ENCODE results near the gene AMACR. TPM values are rescaled to one million over a fixed set of nuclear protein-coding genes. Genes with fewer than 3 reads are reported as not detected.

Gene AMACR
- total RNA-seq, 1 experiment from 2014 or later = 20.6 TPM

DNA sequence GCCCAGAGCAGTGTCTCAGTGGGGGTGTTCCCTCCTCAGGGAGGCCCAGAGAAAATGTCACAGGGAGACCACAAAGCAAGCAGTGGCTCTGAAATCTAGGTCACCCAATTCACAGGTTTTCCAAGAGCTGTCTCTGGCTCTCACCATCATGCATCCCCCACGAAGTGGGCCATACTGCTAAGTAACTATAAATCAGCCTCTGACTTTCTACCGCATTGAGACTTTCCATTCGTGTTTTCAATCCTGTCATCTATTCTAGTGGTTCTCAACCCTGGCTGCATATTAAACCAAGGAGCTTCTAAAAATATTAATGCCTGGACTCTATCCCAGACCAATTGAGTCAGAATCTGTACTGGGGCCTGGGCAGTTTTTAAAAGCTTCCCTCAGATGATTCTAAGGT, 37.2 kb upstream of the AMACR start:
- in situ Hi-C loops (cut with HindIII; ENCODE audit: low pct_unique_long_range_greater_than_20kb, low sequenced_read_pairs) = no loop called here
- Histone ChIP-seq H3K27ac (ENCODE audit: low read length) (no peak overlapping the region), H3K4me3 (ENCODE audit: low read depth in 2 of 2, low read length in 2 of 2) (no peak overlapping the region), H3K36me3 (ENCODE audit: control insufficient read depth, insufficient read depth, low read length) (no peaks in the 10 kb centered on the region), H3K27me3 (ENCODE audit: control insufficient read depth, insufficient read depth, low read length) (no peaks in the 10 kb centered on the region), H3K4me1 (ENCODE audit: control insufficient read depth, insufficient read depth, low read length) (no peaks in the 10 kb centered on the region), H3K9me3 (ENCODE audit: control insufficient read depth, insufficient read depth, low read depth, low read length) (no peaks in the 10 kb centered on the region)
- TF ChIP-seq POLR2AphosphoS5 (IDR thresholded peaks at IDR 0.05; ENCODE audit: low read depth, low read length) (no peak), SIN3A (IDR thresholded peaks at IDR 0.05; ENCODE audit: borderline replicate concordance, insufficient read depth, low read depth, low read length) (no peak), TCF7L2 (IDR thresholded peaks at IDR 0.05; ENCODE audit: low read depth, low read length) (no peak)
- TF ChIP-seq, protein P1, sequence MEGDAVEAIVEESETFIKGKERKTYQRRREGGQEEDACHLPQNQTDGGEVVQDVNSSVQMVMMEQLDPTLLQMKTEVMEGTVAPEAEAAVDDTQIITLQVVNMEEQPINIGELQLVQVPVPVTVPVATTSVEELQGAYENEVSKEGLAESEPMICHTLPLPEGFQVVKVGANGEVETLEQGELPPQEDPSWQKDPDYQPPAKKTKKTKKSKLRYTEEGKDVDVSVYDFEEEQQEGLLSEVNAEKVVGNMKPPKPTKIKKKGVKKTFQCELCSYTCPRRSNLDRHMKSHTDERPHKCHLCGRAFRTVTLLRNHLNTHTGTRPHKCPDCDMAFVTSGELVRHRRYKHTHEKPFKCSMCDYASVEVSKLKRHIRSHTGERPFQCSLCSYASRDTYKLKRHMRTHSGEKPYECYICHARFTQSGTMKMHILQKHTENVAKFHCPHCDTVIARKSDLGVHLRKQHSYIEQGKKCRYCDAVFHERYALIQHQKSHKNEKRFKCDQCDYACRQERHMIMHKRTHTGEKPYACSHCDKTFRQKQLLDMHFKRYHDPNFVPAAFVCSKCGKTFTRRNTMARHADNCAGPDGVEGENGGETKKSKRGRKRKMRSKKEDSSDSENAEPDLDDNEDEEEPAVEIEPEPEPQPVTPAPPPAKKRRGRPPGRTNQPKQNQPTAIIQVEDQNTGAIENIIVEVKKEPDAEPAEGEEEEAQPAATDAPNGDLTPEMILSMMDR (IDR thresholded peaks at IDR 0.05) = no peak
- TF ChIP-seq, protein P2, sequence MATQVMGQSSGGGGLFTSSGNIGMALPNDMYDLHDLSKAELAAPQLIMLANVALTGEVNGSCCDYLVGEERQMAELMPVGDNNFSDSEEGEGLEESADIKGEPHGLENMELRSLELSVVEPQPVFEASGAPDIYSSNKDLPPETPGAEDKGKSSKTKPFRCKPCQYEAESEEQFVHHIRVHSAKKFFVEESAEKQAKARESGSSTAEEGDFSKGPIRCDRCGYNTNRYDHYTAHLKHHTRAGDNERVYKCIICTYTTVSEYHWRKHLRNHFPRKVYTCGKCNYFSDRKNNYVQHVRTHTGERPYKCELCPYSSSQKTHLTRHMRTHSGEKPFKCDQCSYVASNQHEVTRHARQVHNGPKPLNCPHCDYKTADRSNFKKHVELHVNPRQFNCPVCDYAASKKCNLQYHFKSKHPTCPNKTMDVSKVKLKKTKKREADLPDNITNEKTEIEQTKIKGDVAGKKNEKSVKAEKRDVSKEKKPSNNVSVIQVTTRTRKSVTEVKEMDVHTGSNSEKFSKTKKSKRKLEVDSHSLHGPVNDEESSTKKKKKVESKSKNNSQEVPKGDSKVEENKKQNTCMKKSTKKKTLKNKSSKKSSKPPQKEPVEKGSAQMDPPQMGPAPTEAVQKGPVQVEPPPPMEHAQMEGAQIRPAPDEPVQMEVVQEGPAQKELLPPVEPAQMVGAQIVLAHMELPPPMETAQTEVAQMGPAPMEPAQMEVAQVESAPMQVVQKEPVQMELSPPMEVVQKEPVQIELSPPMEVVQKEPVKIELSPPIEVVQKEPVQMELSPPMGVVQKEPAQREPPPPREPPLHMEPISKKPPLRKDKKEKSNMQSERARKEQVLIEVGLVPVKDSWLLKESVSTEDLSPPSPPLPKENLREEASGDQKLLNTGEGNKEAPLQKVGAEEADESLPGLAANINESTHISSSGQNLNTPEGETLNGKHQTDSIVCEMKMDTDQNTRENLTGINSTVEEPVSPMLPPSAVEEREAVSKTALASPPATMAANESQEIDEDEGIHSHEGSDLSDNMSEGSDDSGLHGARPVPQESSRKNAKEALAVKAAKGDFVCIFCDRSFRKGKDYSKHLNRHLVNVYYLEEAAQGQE (IDR thresholded peaks at IDR 0.05; ENCODE audit: insufficient read depth in 1 of 2, low read depth in 2 of 2, low read length in 1 of 2) = no peak
- DNase-seq (ENCODE audit: low read depth, low spot score) = no peak
- BruUV-seq (replicated peaks) = no TSS peak
- POLR2A ChIA-PET = no interaction called here
- CTCF ChIA-PET = no interaction called here
- ATAC-seq = no peak
- intact Hi-C loops (cut with micrococcal nuclease; ENCODE audit: unreplicated experiment) = no loop called here

DNA sequence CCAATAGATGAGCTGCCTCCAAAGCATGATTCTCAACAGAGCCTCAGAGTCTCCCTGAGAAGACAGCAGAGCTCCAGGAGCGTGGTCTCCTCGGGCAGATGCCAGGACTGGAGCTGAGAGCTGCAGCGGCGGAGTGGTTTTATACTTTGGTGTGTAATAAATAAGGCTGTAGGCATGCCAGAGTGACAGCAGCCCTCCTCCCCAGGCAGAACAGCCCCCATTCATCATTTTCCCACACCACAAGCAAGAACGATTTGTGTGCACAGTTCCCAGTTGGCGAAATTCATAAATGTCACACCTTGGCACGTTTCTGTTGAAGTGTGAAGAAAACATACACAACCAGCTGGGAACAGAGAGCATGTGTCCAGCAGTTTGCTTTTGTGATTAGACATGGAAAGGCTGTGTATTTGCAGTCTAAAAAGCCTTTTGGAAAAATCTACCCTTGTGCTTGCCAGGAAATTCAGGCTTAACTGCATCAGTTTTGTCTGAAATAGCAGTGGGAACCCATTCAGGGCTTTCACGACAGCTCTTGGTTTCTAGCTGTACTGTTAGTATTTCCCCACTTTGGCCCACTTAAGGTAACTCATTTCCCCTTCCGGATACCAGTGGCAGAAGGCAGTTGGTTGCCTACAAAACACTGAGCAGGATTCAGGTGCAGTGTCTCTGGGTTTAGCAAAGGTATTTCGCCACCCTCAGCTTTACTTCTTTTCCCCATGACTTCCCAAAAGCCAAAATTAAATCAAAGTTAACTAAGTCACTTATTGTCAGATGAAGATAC, 35.4 kb upstream of the AMACR start, which contains the start of gene C1QTNF3:
Gene C1QTNF3, minus strand, starts transcription at position 115 of the 778 bp plus-strand sequence. Its CDS starts 88 bp downstream, at position 27.
- DNase-seq (ENCODE audit: low read depth, low spot score) (no peak), ATAC-seq (no peak)
- in situ Hi-C loops (cut with HindIII; ENCODE audit: low pct_unique_long_range_greater_than_20kb, low sequenced_read_pairs) (no loop called here), intact Hi-C loops (cut with micrococcal nuclease; ENCODE audit: unreplicated experiment) (no loop called here)
- Histone ChIP-seq H3K27ac (ENCODE audit: low read length) (no peak within 1 kb of the TSS), H3K9me3 (ENCODE audit: control insufficient read depth, insufficient read depth, low read depth, low read length) (no peaks in the 10 kb centered on the region), H3K36me3 (ENCODE audit: control insufficient read depth, insufficient read depth, low read length) (no peaks in the 10 kb centered on the region), H3K4me3 (ENCODE audit: low read depth in 2 of 2, low read length in 2 of 2) (no peak within 1 kb of the TSS), H3K4me1 (ENCODE audit: control insufficient read depth, insufficient read depth, low read length) (no peaks in the 10 kb centered on the region), H3K27me3 (ENCODE audit: control insufficient read depth, insufficient read depth, low read length) (no peaks in the 10 kb centered on the region)
- ChIA-PET CTCF (no interaction called here), POLR2A (no interaction called here)
- no peak for TF ChIP-seq SIN3A (IDR thresholded peaks at IDR 0.05; ENCODE audit: borderline replicate concordance, insufficient read depth, low read depth, low read length)
- TF ChIP-seq, protein P1 (IDR thresholded peaks at IDR 0.05) = no peak
- no peak for TF ChIP-seq POLR2AphosphoS5 (IDR thresholded peaks at IDR 0.05; ENCODE audit: low read depth, low read length)
- no peak for TF ChIP-seq TCF7L2 (IDR thresholded peaks at IDR 0.05; ENCODE audit: low read depth, low read length)
- BruUV-seq (replicated peaks) = no TSS peak

All from Panc1 (cell line).